K562 (cell line): Measurements from ENCODE around the gene GPR78.

Source experiments
- ATF7 ChIP-seq: fragments of 450-650 bp; IDR thresholded peaks from 2 replicates; pipeline ENCODE4 v1.7.1; 2014; ENCODE audit warnings: mild to moderate bottlenecking, moderate library complexity
- HIVEP1 ChIP-seq: fragments of 250-450 bp; sonication (Bioruptor Pico); IDR thresholded peaks from 2 replicates; pipeline ENCODE4 v1.4.0; 2020; ENCODE audit warnings: mild to moderate bottlenecking
- NCOA6 ChIP-seq: fragments of 450-650 bp; IDR thresholded peaks from 2 replicates; pipeline ENCODE4 v1.6.1; 2017; ENCODE audit warnings: mild to moderate bottlenecking
- PURB ChIP-seq: sonication (generic); formaldehyde crosslinking; IDR thresholded peaks from 2 replicates; pipeline ENCODE4 v1.9.0; 2021; ENCODE audit warnings: low read depth, mild to moderate bottlenecking, missing genetic modification reagents
- SMC3 ChIP-seq: conservative IDR thresholded peaks from 2 replicates; pipeline ENCODE4 v1.6.1; 2011; ENCODE audit warnings: low read depth, low read length, improper control_type of control experiment; ENCODE audit not compliant: insufficient read depth
- TAF7 ChIP-seq: fragments of 450-650 bp; IDR thresholded peaks from 2 replicates; pipeline ENCODE4 v1.6.1; 2016; ENCODE audit warnings: missing genetic modification characterization, missing compliant biosample characterization
- TF ChIP-seq, protein P1 (sequence below): fragments of 200-600 bp; sonication (generic); IDR thresholded peaks from one replicate; pipeline ENCODE4 v1.6.1; 2012; ENCODE audit warnings: mild to moderate bottlenecking, low read depth, low read length, inconsistent platforms
- TF ChIP-seq, protein P2 (sequence below), 3 experiments: IDR thresholded peaks in 2 of 3; conservative IDR thresholded peaks in 1 of 3; 2 replicates each; pipeline ENCODE4 v1.5.1; 2011 to 2012; ENCODE audit warnings: low read length in 3 of 3, mild to moderate bottlenecking in 3 of 3, control low read depth in 2 of 3, improper control_type of control experiment in 1 of 3, inconsistent platforms in 1 of 3, low read depth in 1 of 3, mixed read lengths in 1 of 3, moderate library complexity in 1 of 3; ENCODE audit not compliant: insufficient read depth in 2 of 3

DNA sequence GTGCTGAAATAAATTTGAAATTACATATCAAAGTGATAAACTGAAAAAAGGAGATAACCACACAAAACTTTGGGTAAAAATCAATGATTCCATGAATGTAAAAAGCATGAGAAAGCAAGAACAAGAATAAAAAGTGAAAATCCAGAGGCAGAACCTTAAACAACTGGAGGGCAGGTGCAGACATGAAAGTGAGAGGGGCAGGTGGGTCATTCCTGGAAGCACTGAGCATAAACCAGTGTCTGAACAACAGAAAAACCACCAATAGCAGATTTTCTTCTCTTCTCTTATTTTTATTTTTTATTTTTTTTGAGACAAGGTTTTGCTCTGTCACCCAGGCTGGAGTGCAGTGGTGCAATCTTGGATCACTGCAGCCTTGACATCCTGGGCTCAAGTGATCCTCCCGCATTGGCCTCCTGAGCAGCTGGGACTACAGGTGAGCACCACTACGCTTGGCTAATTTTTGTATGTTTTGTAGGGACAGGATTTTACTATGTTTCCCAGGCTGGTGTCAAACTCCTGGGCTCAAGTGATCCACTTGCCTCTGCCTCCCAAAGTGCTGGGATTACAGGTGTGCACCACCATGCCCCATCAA is 46.8 kb upstream of the GPR78 start:
- TF ChIP-seq TAF7, result no peak
- no peak for TF ChIP-seq ATF7
- TF ChIP-seq HIVEP1, result no peak
- no peak for TF ChIP-seq SMC3
- TF ChIP-seq, protein P1, sequence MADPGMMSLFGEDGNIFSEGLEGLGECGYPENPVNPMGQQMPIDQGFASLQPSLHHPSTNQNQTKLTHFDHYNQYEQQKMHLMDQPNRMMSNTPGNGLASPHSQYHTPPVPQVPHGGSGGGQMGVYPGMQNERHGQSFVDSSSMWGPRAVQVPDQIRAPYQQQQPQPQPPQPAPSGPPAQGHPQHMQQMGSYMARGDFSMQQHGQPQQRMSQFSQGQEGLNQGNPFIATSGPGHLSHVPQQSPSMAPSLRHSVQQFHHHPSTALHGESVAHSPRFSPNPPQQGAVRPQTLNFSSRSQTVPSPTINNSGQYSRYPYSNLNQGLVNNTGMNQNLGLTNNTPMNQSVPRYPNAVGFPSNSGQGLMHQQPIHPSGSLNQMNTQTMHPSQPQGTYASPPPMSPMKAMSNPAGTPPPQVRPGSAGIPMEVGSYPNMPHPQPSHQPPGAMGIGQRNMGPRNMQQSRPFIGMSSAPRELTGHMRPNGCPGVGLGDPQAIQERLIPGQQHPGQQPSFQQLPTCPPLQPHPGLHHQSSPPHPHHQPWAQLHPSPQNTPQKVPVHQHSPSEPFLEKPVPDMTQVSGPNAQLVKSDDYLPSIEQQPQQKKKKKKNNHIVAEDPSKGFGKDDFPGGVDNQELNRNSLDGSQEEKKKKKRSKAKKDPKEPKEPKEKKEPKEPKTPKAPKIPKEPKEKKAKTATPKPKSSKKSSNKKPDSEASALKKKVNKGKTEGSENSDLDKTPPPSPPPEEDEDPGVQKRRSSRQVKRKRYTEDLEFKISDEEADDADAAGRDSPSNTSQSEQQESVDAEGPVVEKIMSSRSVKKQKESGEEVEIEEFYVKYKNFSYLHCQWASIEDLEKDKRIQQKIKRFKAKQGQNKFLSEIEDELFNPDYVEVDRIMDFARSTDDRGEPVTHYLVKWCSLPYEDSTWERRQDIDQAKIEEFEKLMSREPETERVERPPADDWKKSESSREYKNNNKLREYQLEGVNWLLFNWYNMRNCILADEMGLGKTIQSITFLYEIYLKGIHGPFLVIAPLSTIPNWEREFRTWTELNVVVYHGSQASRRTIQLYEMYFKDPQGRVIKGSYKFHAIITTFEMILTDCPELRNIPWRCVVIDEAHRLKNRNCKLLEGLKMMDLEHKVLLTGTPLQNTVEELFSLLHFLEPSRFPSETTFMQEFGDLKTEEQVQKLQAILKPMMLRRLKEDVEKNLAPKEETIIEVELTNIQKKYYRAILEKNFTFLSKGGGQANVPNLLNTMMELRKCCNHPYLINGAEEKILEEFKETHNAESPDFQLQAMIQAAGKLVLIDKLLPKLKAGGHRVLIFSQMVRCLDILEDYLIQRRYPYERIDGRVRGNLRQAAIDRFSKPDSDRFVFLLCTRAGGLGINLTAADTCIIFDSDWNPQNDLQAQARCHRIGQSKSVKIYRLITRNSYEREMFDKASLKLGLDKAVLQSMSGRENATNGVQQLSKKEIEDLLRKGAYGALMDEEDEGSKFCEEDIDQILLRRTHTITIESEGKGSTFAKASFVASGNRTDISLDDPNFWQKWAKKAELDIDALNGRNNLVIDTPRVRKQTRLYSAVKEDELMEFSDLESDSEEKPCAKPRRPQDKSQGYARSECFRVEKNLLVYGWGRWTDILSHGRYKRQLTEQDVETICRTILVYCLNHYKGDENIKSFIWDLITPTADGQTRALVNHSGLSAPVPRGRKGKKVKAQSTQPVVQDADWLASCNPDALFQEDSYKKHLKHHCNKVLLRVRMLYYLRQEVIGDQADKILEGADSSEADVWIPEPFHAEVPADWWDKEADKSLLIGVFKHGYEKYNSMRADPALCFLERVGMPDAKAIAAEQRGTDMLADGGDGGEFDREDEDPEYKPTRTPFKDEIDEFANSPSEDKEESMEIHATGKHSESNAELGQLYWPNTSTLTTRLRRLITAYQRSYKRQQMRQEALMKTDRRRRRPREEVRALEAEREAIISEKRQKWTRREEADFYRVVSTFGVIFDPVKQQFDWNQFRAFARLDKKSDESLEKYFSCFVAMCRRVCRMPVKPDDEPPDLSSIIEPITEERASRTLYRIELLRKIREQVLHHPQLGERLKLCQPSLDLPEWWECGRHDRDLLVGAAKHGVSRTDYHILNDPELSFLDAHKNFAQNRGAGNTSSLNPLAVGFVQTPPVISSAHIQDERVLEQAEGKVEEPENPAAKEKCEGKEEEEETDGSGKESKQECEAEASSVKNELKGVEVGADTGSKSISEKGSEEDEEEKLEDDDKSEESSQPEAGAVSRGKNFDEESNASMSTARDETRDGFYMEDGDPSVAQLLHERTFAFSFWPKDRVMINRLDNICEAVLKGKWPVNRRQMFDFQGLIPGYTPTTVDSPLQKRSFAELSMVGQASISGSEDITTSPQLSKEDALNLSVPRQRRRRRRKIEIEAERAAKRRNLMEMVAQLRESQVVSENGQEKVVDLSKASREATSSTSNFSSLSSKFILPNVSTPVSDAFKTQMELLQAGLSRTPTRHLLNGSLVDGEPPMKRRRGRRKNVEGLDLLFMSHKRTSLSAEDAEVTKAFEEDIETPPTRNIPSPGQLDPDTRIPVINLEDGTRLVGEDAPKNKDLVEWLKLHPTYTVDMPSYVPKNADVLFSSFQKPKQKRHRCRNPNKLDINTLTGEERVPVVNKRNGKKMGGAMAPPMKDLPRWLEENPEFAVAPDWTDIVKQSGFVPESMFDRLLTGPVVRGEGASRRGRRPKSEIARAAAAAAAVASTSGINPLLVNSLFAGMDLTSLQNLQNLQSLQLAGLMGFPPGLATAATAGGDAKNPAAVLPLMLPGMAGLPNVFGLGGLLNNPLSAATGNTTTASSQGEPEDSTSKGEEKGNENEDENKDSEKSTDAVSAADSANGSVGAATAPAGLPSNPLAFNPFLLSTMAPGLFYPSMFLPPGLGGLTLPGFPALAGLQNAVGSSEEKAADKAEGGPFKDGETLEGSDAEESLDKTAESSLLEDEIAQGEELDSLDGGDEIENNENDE, result no peak
- TF ChIP-seq NCOA6, result no peak
- no peak for TF ChIP-seq PURB (CRISPR knock-in tag)
- TF ChIP-seq, protein P2, sequence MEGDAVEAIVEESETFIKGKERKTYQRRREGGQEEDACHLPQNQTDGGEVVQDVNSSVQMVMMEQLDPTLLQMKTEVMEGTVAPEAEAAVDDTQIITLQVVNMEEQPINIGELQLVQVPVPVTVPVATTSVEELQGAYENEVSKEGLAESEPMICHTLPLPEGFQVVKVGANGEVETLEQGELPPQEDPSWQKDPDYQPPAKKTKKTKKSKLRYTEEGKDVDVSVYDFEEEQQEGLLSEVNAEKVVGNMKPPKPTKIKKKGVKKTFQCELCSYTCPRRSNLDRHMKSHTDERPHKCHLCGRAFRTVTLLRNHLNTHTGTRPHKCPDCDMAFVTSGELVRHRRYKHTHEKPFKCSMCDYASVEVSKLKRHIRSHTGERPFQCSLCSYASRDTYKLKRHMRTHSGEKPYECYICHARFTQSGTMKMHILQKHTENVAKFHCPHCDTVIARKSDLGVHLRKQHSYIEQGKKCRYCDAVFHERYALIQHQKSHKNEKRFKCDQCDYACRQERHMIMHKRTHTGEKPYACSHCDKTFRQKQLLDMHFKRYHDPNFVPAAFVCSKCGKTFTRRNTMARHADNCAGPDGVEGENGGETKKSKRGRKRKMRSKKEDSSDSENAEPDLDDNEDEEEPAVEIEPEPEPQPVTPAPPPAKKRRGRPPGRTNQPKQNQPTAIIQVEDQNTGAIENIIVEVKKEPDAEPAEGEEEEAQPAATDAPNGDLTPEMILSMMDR (IDR thresholded peaks at IDR 0.05 in 2 of 3, conservative IDR thresholded peaks at IDR 0.05 in 1 of 3; ENCODE audit: insufficient read depth in 2 of 3, low read depth in 1 of 3, low read length in 3 of 3), result no peak
